GM11168 (cell line): ENCODE results near the gene PIK3C2G.

Source experiments
- in situ Hi-C: fragments of 300-500 bp; cut with MboI; formaldehyde crosslinking; loops from one replicate; pipeline ENCODE4 v1.12.0; 2022; ENCODE audit warnings: low sequenced_read_pairs; ENCODE audit not compliant: unreplicated experiment

PIK3C2G gene

GRCh38 chr12:18327036-18327435, 65.7 kb downstream of the PIK3C2G start:
- in situ Hi-C loops, result loop anchor here (25.0 kb wide), 1 partner anchor 190 kb away; no protein-coding TSS in a partner anchor

GRCh38 chr12:18332173-18332572, 70.9 kb downstream of the PIK3C2G start:
- in situ Hi-C loops, result loop anchor here (25.0 kb wide), 1 partner anchor 195 kb away; no protein-coding TSS in a partner anchor

- in situ Hi-C loops, result loop anchor here (25.0 kb wide), 1 partner anchor 202 kb away; no protein-coding TSS in a partner anchor
These were observed 78.3 kb downstream of the PIK3C2G start for GRCh38 chr12:18339633-18340032.

GRCh38 chr12:18340186-18340585, 78.9 kb downstream of the PIK3C2G start:
- in situ Hi-C loops, result loop anchor here (25.0 kb wide), 1 partner anchor 203 kb away; no protein-coding TSS in a partner anchor

- in situ Hi-C loops, result loop anchor here (25.0 kb wide), 1 partner anchor 203 kb away; no protein-coding TSS in a partner anchor
These were observed 79.5 kb downstream of the PIK3C2G start for GRCh38 chr12:18340786-18341185.

- in situ Hi-C loops, result loop anchor here (25.0 kb wide), 1 partner anchor 206 kb away; no protein-coding TSS in a partner anchor
These were observed 82.4 kb downstream of the PIK3C2G start for GRCh38 chr12:18343708-18344107.

GRCh38 chr12:18345021-18345735, 83.9 kb downstream of the PIK3C2G start:
- in situ Hi-C loops, result loop anchor here (25.0 kb wide), 1 partner anchor 208 kb away; no protein-coding TSS in a partner anchor

- in situ Hi-C loops, result no loop called here
These were observed 91.0 kb downstream of the PIK3C2G start for GRCh38 chr12:18352312-18352711.

- in situ Hi-C loops, result no loop called here
These were observed 94.1 kb downstream of the PIK3C2G start for GRCh38 chr12:18355429-18355828.

GRCh38 chr12:18358077-18358476, 96.8 kb downstream of the PIK3C2G start:
- in situ Hi-C loops, result no loop called here

GRCh38 chr12:18358930-18359329, 97.6 kb downstream of the PIK3C2G start:
- in situ Hi-C loops, result no loop called here

GRCh38 chr12:18361433-18361832, 100.1 kb downstream of the PIK3C2G start:
- in situ Hi-C loops, result no loop called here

- in situ Hi-C loops, result no loop called here
These were observed 102.0 kb downstream of the PIK3C2G start for GRCh38 chr12:18363321-18363720.

- in situ Hi-C loops, result no loop called here
These were observed 107.3 kb downstream of the PIK3C2G start for GRCh38 chr12:18368594-18368993.

- in situ Hi-C loops, result no loop called here
These were observed 111.9 kb downstream of the PIK3C2G start for GRCh38 chr12:18373181-18373580.

- in situ Hi-C loops, result no loop called here
These were observed 113.8 kb downstream of the PIK3C2G start for GRCh38 chr12:18375131-18375530.

- in situ Hi-C loops, result no loop called here
These were observed 114.3 kb downstream of the PIK3C2G start for GRCh38 chr12:18375583-18375982.

- in situ Hi-C loops, result no loop called here
These were observed 121.0 kb downstream of the PIK3C2G start for GRCh38 chr12:18382236-18382885.

GRCh38 chr12:18383203-18383602, 121.9 kb downstream of the PIK3C2G start:
- in situ Hi-C loops, result no loop called here

GRCh38 chr12:18387706-18388105, 126.4 kb downstream of the PIK3C2G start:
- in situ Hi-C loops, result no loop called here

- in situ Hi-C loops, result no loop called here
These were observed 128.5 kb downstream of the PIK3C2G start for GRCh38 chr12:18389820-18390219.
